Natural killer cell (primary cell): ENCODE results near the gene ZNF148. TPM values are rescaled to one million over a fixed set of nuclear protein-coding genes. Genes with fewer than 3 reads are reported as not detected.

ENCODE experiments used
- ATAC-seq, 3 donors: fragments of 150-1000 bp in 2 of 3; fragments of 200-7000 bp in 1 of 3; cut with Tn5 transposase; 1 replicate in 1 of 3; 2 replicates in 2 of 3; pipeline ENCODE4 v1.10.0; 2021; ENCODE audit warnings: mild to moderate bottlenecking in 2 of 3, moderate library complexity in 2 of 3
- DNase-seq, 2 donors: peaks; one replicate each; pipeline versions ENCODE4 v3.0.0 to v3.0.0-alpha.2; 2013 to 2021; ENCODE audit warnings: mixed read lengths in 1 of 2
- H3K27ac ChIP-seq: one replicate; pipeline ENCODE4 v1.5.1; 2013; ENCODE audit warnings: mild to moderate bottlenecking, low read length
- H3K27me3 ChIP-seq: one replicate; pipeline ENCODE4 v1.6.1; 2013; ENCODE audit warnings: low read length; ENCODE audit not compliant: control insufficient read depth, insufficient read depth
- H3K36me3 ChIP-seq: one replicate; pipeline ENCODE4 v1.6.1; 2013; ENCODE audit warnings: low read length; ENCODE audit not compliant: control insufficient read depth, insufficient read depth
- H3K4me1 ChIP-seq: one replicate; pipeline ENCODE4 v1.6.1; 2013; ENCODE audit warnings: low read length; ENCODE audit not compliant: control insufficient read depth, insufficient read depth
- H3K4me3 ChIP-seq: one replicate; pipeline ENCODE4 v1.5.1; 2013; ENCODE audit warnings: low read length
- H3K9me3 ChIP-seq: one replicate; pipeline ENCODE4 v1.6.1; 2013; ENCODE audit warnings: low read length; ENCODE audit not compliant: control insufficient read depth, insufficient read depth
- H3K27ac Mint-ChIP-seq, 2 donors: one replicate each; pipeline ENCODE4 v1.8.0; 2022; ENCODE audit warnings: mild to moderate bottlenecking in 2 of 2, mixed read lengths in 2 of 2, moderate library complexity in 1 of 2
- H3K27me3 Mint-ChIP-seq, 2 donors: one replicate each; pipeline ENCODE4 v1.8.0; 2022; ENCODE audit warnings: low read depth in 2 of 2, mixed read lengths in 2 of 2
- H3K36me3 Mint-ChIP-seq: one replicate; pipeline ENCODE4 v1.8.0; 2022; ENCODE audit warnings: mixed read lengths
- H3K4me1 Mint-ChIP-seq, 2 donors: one replicate each; pipeline ENCODE4 v1.8.0; 2022; ENCODE audit warnings: mixed read lengths in 2 of 2
- H3K4me3 Mint-ChIP-seq: one replicate; pipeline ENCODE4 v1.8.0; 2022; ENCODE audit warnings: mild to moderate bottlenecking, moderate library complexity, mixed read lengths
- H3K9me3 Mint-ChIP-seq, 2 donors: one replicate each; pipeline ENCODE4 v1.8.0; 2022; ENCODE audit warnings: mixed read lengths in 2 of 2
- CTCF ChIP-seq: fragments of 200-600 bp; IDR thresholded peaks from one replicate; pipeline ENCODE4 v1.8.0; 2022; ENCODE audit warnings: antibody characterized with exemption
- WGBS: methylation state at CpG from one replicate; pipeline ENCODE4 v1.1.7; 2013; ENCODE audit warnings: missing lambda C conversion rate; ENCODE audit not compliant: insufficient coverage; 5-methylcytosine and 5-hydroxymethylcytosine counted together
- intact Hi-C: fragments of 100-400 bp; cut with micrococcal nuclease; formaldehyde crosslinking; loops from one replicate; pipeline ENCODE4 v1.14.2; 2022
- total RNA-seq, 4 donors: library from RNA; stranded (reverse); fragments of 120-200 nt in 1 of 4; gene quantifications; one replicate each; pipeline versions ENCODE4 v1.2.3 to v1.2.4, GENCODE V29; 2013 to 2022

Gene ZNF148
- total RNA-seq, 3 donors from 2014 or later (not counting 1 experiment from before 2014, with no cell fraction given) = 61.1 to 72.5 (median 62.8) TPM

- H3K27ac Mint-ChIP-seq = no peak overlapping the region
- no peaks in the 10 kb centered on the region for H3K27me3 ChIP-seq
- H3K4me1 Mint-ChIP-seq = no peaks in the 10 kb centered on the region
- no peaks in the 10 kb centered on the region for H3K27me3 Mint-ChIP-seq
- DNase-seq = no peak
- H3K36me3 ChIP-seq = no peaks in the 10 kb centered on the region
- ATAC-seq = no peak
- H3K27ac ChIP-seq = no peak overlapping the region
- no peak overlapping the region for H3K4me3 Mint-ChIP-seq
- 93% methylated on average over 2 of the region's 3 CpGs for WGBS
- no peaks in the 10 kb centered on the region for H3K9me3 Mint-ChIP-seq
- no peaks in the 10 kb centered on the region for H3K36me3 Mint-ChIP-seq
- H3K4me1 ChIP-seq = no peaks in the 10 kb centered on the region
- TF ChIP-seq CTCF = no peak
- no peak overlapping the region for H3K4me3 ChIP-seq
- intact Hi-C loops = no loop called here
- no peaks in the 10 kb centered on the region for H3K9me3 ChIP-seq
These were observed 189.3 kb downstream of the ZNF148 start for GRCh38 chr3:125185805-125186204.

- no peaks in the 10 kb centered on the region for H3K36me3 ChIP-seq
- H3K4me3 Mint-ChIP-seq = no peak overlapping the region
- TF ChIP-seq CTCF = no peak
- no peaks in the 10 kb centered on the region for H3K27me3 Mint-ChIP-seq
- H3K4me1 Mint-ChIP-seq = peaks cover 5 to 14% of the 10 kb centered on the region in 2 donors
- no peaks in the 10 kb centered on the region for H3K9me3 Mint-ChIP-seq
- ATAC-seq (no peak), DNase-seq (no peak)
- no peak overlapping the region for H3K27ac ChIP-seq
- intact Hi-C loops = no loop called here
- H3K36me3 Mint-ChIP-seq = no peaks in the 10 kb centered on the region
- no peak overlapping the region for H3K4me3 ChIP-seq
- H3K27ac Mint-ChIP-seq = no peak overlapping the region
- no peaks in the 10 kb centered on the region for H3K27me3 ChIP-seq
- no peaks in the 10 kb centered on the region for H3K9me3 ChIP-seq
- no peaks in the 10 kb centered on the region for H3K4me1 ChIP-seq
- 89% methylated on average over 1 of the region's 1 CpG for WGBS
These were observed 195.3 kb downstream of the ZNF148 start for GRCh38 chr3:125179884-125180240.

- Mint-ChIP-seq H3K36me3 (no peaks in the 10 kb centered on the region), H3K4me3 (no peak overlapping the region), H3K4me1 (peaks cover 5 to 20% of the 10 kb centered on the region in 2 donors), H3K27ac (no peak overlapping the region), H3K9me3 (no peaks in the 10 kb centered on the region), H3K27me3 (no peaks in the 10 kb centered on the region)
- no peak overlapping the region for H3K4me3 ChIP-seq
- H3K36me3 ChIP-seq = no peaks in the 10 kb centered on the region
- no peaks in the 10 kb centered on the region for H3K27me3 ChIP-seq
- TF ChIP-seq CTCF = no peak
- no peak for DNase-seq
- intact Hi-C loops = no loop called here
- no peak overlapping the region for H3K27ac ChIP-seq
- no peak for ATAC-seq
- 95% methylated on average over 1 of the region's 3 CpGs for WGBS
- H3K4me1 ChIP-seq = no peaks in the 10 kb centered on the region
- no peaks in the 10 kb centered on the region for H3K9me3 ChIP-seq
These were observed 195.8 kb downstream of the ZNF148 start for GRCh38 chr3:125179143-125179883.

- Mint-ChIP-seq H3K27me3 (peaks cover 0 to 9% of the 10 kb centered on the region in 2 donors), H3K36me3 (no peaks in the 10 kb centered on the region), H3K4me3 (no peak overlapping the region), H3K27ac (no peak overlapping the region), H3K4me1 (peaks cover 5 to 20% of the 10 kb centered on the region in 2 donors), H3K9me3 (peaks cover 2 to 4% of the 10 kb centered on the region in 2 donors)
- no peaks in the 10 kb centered on the region for H3K4me1 ChIP-seq
- H3K27ac ChIP-seq = no peak overlapping the region
- no peak for TF ChIP-seq CTCF
- ATAC-seq (no peak), DNase-seq (no peak)
- no peaks in the 10 kb centered on the region for H3K9me3 ChIP-seq
- intact Hi-C loops = no loop called here
- 92% methylated on average over 13 of the region's 13 CpGs for WGBS
- H3K27me3 ChIP-seq = no peaks in the 10 kb centered on the region
- H3K36me3 ChIP-seq = no peaks in the 10 kb centered on the region
- no peak overlapping the region for H3K4me3 ChIP-seq
These were observed 197.4 kb downstream of the ZNF148 start for GRCh38 chr3:125177746-125178145.
